HEK293 (cell line): ENCODE results near the gene RNPEP.

Experiments
- CTCF ChIA-PET: fragments of 350-600 bp; formaldehyde crosslinking; extraction: SDS; loops from one replicate; lab custom pipeline; 2021; ENCODE audit warnings: antibody characterized with exemption; lab: Yijun Ruan, JAX
- POLR2A ChIA-PET: fragments of 300-600 bp; formaldehyde crosslinking; extraction: SDS; loops from one replicate; lab custom pipeline; 2020; ENCODE audit warnings: antibody characterized with exemption, inconsistent platforms; lab: Yijun Ruan, JAX
- H3K27ac ChIP-seq: fragments of 200-500 bp; sonication (Bioruptor generic); 2 replicates; pipeline ENCODE4 v1.5.1; 2014; ENCODE audit warnings: low read depth, low read length, control low read depth, inconsistent platforms; ENCODE audit errors: extremely low read depth
- H3K36me3 ChIP-seq, 2 experiments: fragments of 200-500 bp in 1 of 2; sonication (Bioruptor generic) in 1 of 2; 1 replicate in 1 of 2; 2 replicates in 1 of 2; pipeline ENCODE4 v1.5.1; 2014 to 2017; ENCODE audit warnings: inconsistent platforms in 2 of 2, low read length in 2 of 2; ENCODE audit not compliant: control insufficient read depth in 2 of 2, insufficient read depth in 1 of 2
- H3K4me1 ChIP-seq: fragments of 200-500 bp; sonication (Bioruptor generic); 2 replicates; pipeline ENCODE4 v1.5.1; 2014; ENCODE audit warnings: mild to moderate bottlenecking, low read length, inconsistent platforms; ENCODE audit not compliant: control insufficient read depth, insufficient read depth
- H3K4me3 ChIP-seq: 2 replicates; pipeline ENCODE4 v1.5.1; 2011; ENCODE audit warnings: low read depth, mild to moderate bottlenecking, control low read depth, low read length, moderate library complexity
- H3K9me3 ChIP-seq: fragments of 200-500 bp; sonication (Bioruptor generic); 2 replicates; pipeline ENCODE4 v1.5.1; 2014; ENCODE audit warnings: low read depth, low read length, inconsistent platforms; ENCODE audit not compliant: control insufficient read depth, insufficient read depth
- BCL11A ChIP-seq: fragments of 450-650 bp; formaldehyde crosslinking; IDR thresholded peaks from 2 replicates; pipeline ENCODE4 v1.5.1; 2016; ENCODE audit warnings: low read depth, missing biosample characterization, missing genetic modification characterization
- GFI1B ChIP-seq: fragments of 450-650 bp; formaldehyde crosslinking; IDR thresholded peaks from 2 replicates; pipeline ENCODE4 v1.5.1; 2016; ENCODE audit warnings: missing biosample characterization, missing genetic modification characterization
- GLIS1 ChIP-seq: fragments of 450-650 bp; formaldehyde crosslinking; IDR thresholded peaks from 2 replicates; pipeline ENCODE4 v1.5.1; 2016; ENCODE audit warnings: missing biosample characterization, missing genetic modification characterization
- IKZF3 ChIP-seq: fragments of 450-650 bp; IDR thresholded peaks from 2 replicates; pipeline ENCODE4 v1.5.0; 2018; ENCODE audit warnings: missing biosample characterization, mild to moderate bottlenecking, missing genetic modification characterization, moderate library complexity
- KLF1 ChIP-seq: fragments of 450-650 bp; formaldehyde crosslinking; IDR thresholded peaks from 2 replicates; pipeline ENCODE4 v1.5.1; 2016; ENCODE audit warnings: missing biosample characterization, missing genetic modification characterization
- KLF16 ChIP-seq: fragments of 450-650 bp; formaldehyde crosslinking; IDR thresholded peaks from 2 replicates; pipeline ENCODE4 v1.5.1; 2017; ENCODE audit warnings: missing biosample characterization, missing genetic modification characterization
- KLF8 ChIP-seq: fragments of 450-650 bp; formaldehyde crosslinking; IDR thresholded peaks from 2 replicates; pipeline ENCODE4 v1.5.1; 2016; ENCODE audit warnings: missing biosample characterization, missing genetic modification characterization
- PATZ1 ChIP-seq: fragments of 450-650 bp; formaldehyde crosslinking; IDR thresholded peaks from 2 replicates; pipeline ENCODE4 v1.5.1; 2016; ENCODE audit warnings: missing biosample characterization, missing genetic modification characterization
- SCRT1 ChIP-seq: fragments of 450-650 bp; formaldehyde crosslinking; IDR thresholded peaks from 2 replicates; pipeline ENCODE4 v1.5.1; 2016; ENCODE audit warnings: missing biosample characterization, missing genetic modification characterization, borderline replicate concordance
- SCRT2 ChIP-seq: fragments of 450-650 bp; formaldehyde crosslinking; IDR thresholded peaks from 2 replicates; pipeline ENCODE4 v1.5.1; 2016; ENCODE audit warnings: missing biosample characterization, missing genetic modification characterization
- ZBTB17 ChIP-seq: fragments of 450-650 bp; formaldehyde crosslinking; IDR thresholded peaks from 2 replicates; pipeline ENCODE4 v1.5.1; 2016; ENCODE audit warnings: missing biosample characterization, missing genetic modification characterization
- ZBTB20 ChIP-seq: fragments of 450-650 bp; formaldehyde crosslinking; IDR thresholded peaks from 2 replicates; pipeline ENCODE4 v1.5.1; 2016; ENCODE audit warnings: missing biosample characterization, missing genetic modification characterization
- ZBTB7A ChIP-seq: fragments of 450-650 bp; formaldehyde crosslinking; IDR thresholded peaks from 2 replicates; pipeline ENCODE4 v1.5.1; 2016; ENCODE audit warnings: low read depth, missing biosample characterization, missing genetic modification characterization
- ZFHX2 ChIP-seq: fragments of 450-650 bp; formaldehyde crosslinking; conservative IDR thresholded peaks from 2 replicates; pipeline ENCODE4 v1.5.1; 2016; ENCODE audit warnings: missing biosample characterization, missing genetic modification characterization
- ZNF121 ChIP-seq: fragments of 450-650 bp; formaldehyde crosslinking; IDR thresholded peaks from 2 replicates; pipeline ENCODE4 v1.5.1; 2016; ENCODE audit warnings: missing biosample characterization, missing genetic modification characterization
- ZNF2 ChIP-seq: fragments of 450-650 bp; formaldehyde crosslinking; IDR thresholded peaks from 2 replicates; pipeline ENCODE4 v1.5.1; 2016; ENCODE audit warnings: missing biosample characterization, missing genetic modification characterization
- ZNF223 ChIP-seq: fragments of 450-650 bp; formaldehyde crosslinking; IDR thresholded peaks from 2 replicates; pipeline ENCODE4 v1.5.1; 2016; ENCODE audit warnings: missing biosample characterization, missing genetic modification characterization
- ZNF280C ChIP-seq: fragments of 450-650 bp; formaldehyde crosslinking; IDR thresholded peaks from 2 replicates; pipeline ENCODE4 v1.5.1; 2016; ENCODE audit warnings: missing biosample characterization, missing genetic modification characterization
- ZNF324 ChIP-seq: fragments of 450-650 bp; formaldehyde crosslinking; IDR thresholded peaks from 2 replicates; pipeline ENCODE4 v1.5.1; 2016; ENCODE audit warnings: missing biosample characterization, missing genetic modification characterization
- ZNF404 ChIP-seq: fragments of 450-650 bp; formaldehyde crosslinking; IDR thresholded peaks from 2 replicates; pipeline ENCODE4 v1.5.1; 2017; ENCODE audit warnings: missing biosample characterization, missing genetic modification characterization
- ZNF473 ChIP-seq: fragments of 450-650 bp; formaldehyde crosslinking; IDR thresholded peaks from 2 replicates; pipeline ENCODE4 v1.5.1; 2017; ENCODE audit warnings: missing biosample characterization, missing genetic modification characterization
- ZNF488 ChIP-seq: fragments of 450-650 bp; formaldehyde crosslinking; IDR thresholded peaks from 2 replicates; pipeline ENCODE4 v1.5.1; 2016; ENCODE audit warnings: missing biosample characterization, missing genetic modification characterization
- ZNF521 ChIP-seq: fragments of 450-650 bp; formaldehyde crosslinking; IDR thresholded peaks from 2 replicates; pipeline ENCODE4 v1.5.1; 2017; ENCODE audit warnings: missing biosample characterization, mild to moderate bottlenecking, missing genetic modification characterization
- ZNF530 ChIP-seq: fragments of 450-650 bp; formaldehyde crosslinking; IDR thresholded peaks from 2 replicates; pipeline ENCODE4 v1.5.1; 2016; ENCODE audit warnings: low read depth, missing biosample characterization, missing genetic modification characterization
- ZNF670 ChIP-seq: fragments of 450-650 bp; formaldehyde crosslinking; IDR thresholded peaks from 2 replicates; pipeline ENCODE4 v1.5.1; 2016; ENCODE audit warnings: missing biosample characterization, missing genetic modification characterization, low read depth
- ZNF692 ChIP-seq: fragments of 450-650 bp; formaldehyde crosslinking; IDR thresholded peaks from 2 replicates; pipeline ENCODE4 v1.5.1; 2016; ENCODE audit warnings: missing biosample characterization, missing genetic modification characterization
- ZNF76 ChIP-seq: fragments of 450-650 bp; formaldehyde crosslinking; IDR thresholded peaks from 2 replicates; pipeline ENCODE4; 2016; ENCODE audit warnings: low read depth, missing biosample characterization, missing genetic modification characterization, borderline replicate concordance
- TF ChIP-seq, protein P1 (sequence below): fragments of 450-650 bp; formaldehyde crosslinking; IDR thresholded peaks from 2 replicates; pipeline ENCODE4 v1.5.1; 2016; ENCODE audit warnings: missing biosample characterization, missing genetic modification characterization

Gene RNPEP

DNA sequence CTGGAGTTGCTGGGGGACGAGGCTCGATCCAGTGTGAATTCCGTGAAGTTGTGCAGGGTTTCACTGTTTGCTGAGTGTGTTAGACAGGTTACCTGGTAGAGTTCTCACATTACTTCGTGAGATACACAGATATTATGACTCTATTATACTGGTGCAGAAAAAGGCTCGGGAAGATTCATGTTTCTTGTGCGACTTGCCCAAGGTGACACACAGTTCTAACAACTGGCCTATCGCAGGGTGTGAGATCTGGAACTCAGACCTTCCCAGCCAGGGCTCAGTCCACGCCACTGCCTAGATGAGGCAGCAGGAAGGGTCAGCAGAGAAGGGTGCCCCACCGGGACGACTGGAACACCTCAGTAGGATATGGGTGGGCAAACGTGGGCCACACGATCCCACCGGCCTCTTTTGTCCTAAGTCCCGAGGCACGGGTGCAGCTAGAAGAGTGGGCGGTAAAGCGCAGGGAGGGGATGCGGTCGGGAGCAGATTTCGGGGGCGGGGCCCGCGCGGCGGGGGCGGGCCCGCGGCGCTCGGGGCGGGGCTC is 296 bp upstream of the RNPEP start (continued):
- TF ChIP-seq ZNF280C = no peak
- TF ChIP-seq KLF8 (tag by site-specific recombination) = no peak
- TF ChIP-seq ZFHX2 = peak; percentile 74
- peak; percentile 73 for TF ChIP-seq ZBTB17 (tag by site-specific recombination)
- no peak for TF ChIP-seq ZNF488 (tag by site-specific recombination)
- no peak for TF ChIP-seq ZNF404 (tag by site-specific recombination)

DNA sequence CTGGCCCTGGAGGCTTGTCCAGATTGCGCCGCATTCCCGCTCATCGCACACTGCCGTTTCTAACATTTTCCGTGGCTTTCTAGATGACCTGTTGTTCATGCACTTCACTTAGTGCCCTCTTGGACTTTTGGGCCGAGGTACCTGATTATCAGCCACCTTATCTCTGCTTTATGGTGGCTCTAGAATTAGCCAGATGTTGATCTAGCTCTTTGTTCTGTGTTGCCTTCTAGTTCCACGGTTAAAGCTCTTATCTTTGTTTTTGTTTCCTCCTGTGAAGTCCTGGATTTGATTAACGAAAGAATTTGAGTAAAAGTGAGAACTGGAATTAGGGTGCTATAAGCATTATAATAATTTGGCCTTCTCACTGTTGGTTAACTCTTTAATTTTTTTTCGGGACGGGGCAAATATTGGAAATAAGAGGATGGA is 945 bp downstream of the RNPEP start:
- Histone ChIP-seq H3K4me1 (no peaks in the 10 kb centered on the region), H3K9me3 (no peaks in the 10 kb centered on the region), H3K4me3 (peak overlapping the region; percentile 87), H3K27ac (peak overlapping the region; percentile 96), H3K36me3 (peaks cover under 1 to 4% of the 10 kb centered on the region in 2 experiments; a peak in 2 of 3 replicates)
- CTCF ChIA-PET = interaction anchor here (0.7 to 4.5 kb wide), 6 partner anchors 10 to 234 kb away, joined by 3 to 17 read pairs (median 4); no protein-coding TSS in a partner anchor
- POLR2A ChIA-PET = interaction anchor here (0.8 to 2.3 kb wide), 5 partner anchors 10 to 87 kb away, joined by 3 to 10 read pairs (median 5); partner anchors contain the start of genes LMOD1 and TIMM17A
- TF ChIP-seq ZNF324 (no peak), ZNF280C (no peak), ZNF521 (tag by site-specific recombination) (no peak), ZNF76 (tag by site-specific recombination) (no peak), KLF1 (tag by site-specific recombination) (no peak), IKZF3 (tag by site-specific recombination) (no peak), PATZ1 (tag by site-specific recombination) (no peak), ZBTB20 (tag by site-specific recombination) (peak; percentile 73; the same call in 1 of the 2 replicates), KLF8 (tag by site-specific recombination) (0 out of 2 replicates have a peak, but pooled peaks have one; percentile 17), SCRT2 (tag by site-specific recombination) (peak; percentile 90), GFI1B (tag by site-specific recombination) (peak; percentile 38; the same call in 1 of the 2 replicates), ZNF473 (tag by site-specific recombination) (no peak), ZNF530 (tag by site-specific recombination) (no peak), ZNF223 (no peak), GLIS1 (tag by site-specific recombination) (no peak), BCL11A (tag by site-specific recombination) (no peak), ZNF2 (tag by site-specific recombination) (peak; percentile 32; the same call in 1 of the 2 replicates), ZNF121 (no peak), KLF16 (no peak), ZNF670 (tag by site-specific recombination) (no peak), ZBTB7A (tag by site-specific recombination) (no peak), SCRT1 (tag by site-specific recombination) (peak; percentile 58; the same call in 1 of the 2 replicates), ZNF692 (tag by site-specific recombination) (no peak)
- TF ChIP-seq, protein P1, sequence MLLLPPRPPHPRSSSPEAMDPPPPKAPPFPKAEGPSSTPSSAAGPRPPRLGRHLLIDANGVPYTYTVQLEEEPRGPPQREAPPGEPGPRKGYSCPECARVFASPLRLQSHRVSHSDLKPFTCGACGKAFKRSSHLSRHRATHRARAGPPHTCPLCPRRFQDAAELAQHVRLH (tag by site-specific recombination) = no peak
